ENCODE measurements around the gene FOXA1.

The FOXA1 gene

DNA sequence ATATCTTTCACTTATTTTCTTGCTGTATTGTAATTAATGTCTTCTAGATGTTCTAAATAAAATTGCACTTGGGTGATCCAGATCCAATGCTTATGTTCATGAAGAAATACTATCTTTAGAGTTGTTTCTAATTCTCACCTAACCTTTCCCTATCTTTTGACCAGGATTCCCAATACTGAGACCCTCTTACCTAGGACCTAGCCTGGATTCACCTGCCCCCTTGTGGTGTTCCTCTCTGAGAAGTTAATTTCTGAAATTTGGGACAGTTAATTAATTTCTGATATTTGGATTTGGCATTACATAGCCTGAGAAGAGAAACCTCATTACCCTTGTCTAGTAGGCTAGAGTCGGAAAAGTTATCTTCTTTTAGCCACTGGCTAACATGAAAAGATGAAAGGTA is 29.5 kb downstream of the FOXA1 start:
- no peak for TF ChIP-seq REST (IDR thresholded peaks at IDR 0.05; ENCODE audit: insufficient read depth in 1 of 2, low read depth in 2 of 2, low read length in 2 of 2)
- TF ChIP-seq POLR2AphosphoS5 (IDR thresholded peaks at IDR 0.05; ENCODE audit: low read depth, low read length) = no peak
- TF ChIP-seq FOXP2 (optimal IDR thresholded peaks at IDR 0.05; ENCODE audit: borderline replicate concordance, extremely low read depth, extremely low read length, insufficient read depth) = no peak
- no peak for TF ChIP-seq SIN3A (IDR thresholded peaks at IDR 0.05; ENCODE audit: borderline replicate concordance, insufficient read depth, low read length)
- TF ChIP-seq TAF1 (IDR thresholded peaks at IDR 0.05; ENCODE audit: borderline replicate concordance, insufficient read depth, low read length) = no peak

DNA sequence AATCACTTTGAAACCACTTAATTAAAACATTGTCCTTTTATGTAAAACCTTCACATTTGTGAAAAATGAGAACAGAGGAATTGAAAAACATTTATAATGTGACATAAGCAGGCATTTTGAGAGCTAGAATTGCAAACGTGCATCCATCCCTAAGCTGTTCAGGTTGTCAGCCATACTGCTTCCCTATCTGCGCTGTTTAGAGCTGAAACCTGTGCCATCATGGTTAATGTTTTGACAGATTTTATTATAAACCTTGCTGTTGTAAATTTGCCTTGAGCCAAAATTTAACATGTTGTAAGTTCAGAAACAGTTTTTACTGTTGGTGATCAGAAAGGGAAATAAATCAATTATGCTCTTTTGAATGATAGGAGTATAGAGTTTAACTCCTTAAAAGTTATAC is 31.9 kb downstream of the FOXA1 start:
- TF ChIP-seq REST (IDR thresholded peaks at IDR 0.05; ENCODE audit: insufficient read depth in 1 of 2, low read depth in 2 of 2, low read length in 2 of 2) = no peak
- no peak for TF ChIP-seq SIN3A (IDR thresholded peaks at IDR 0.05; ENCODE audit: borderline replicate concordance, insufficient read depth, low read length)
- no peak for TF ChIP-seq FOXP2 (optimal IDR thresholded peaks at IDR 0.05; ENCODE audit: borderline replicate concordance, extremely low read depth, extremely low read length, insufficient read depth)
- no peak for TF ChIP-seq TAF1 (IDR thresholded peaks at IDR 0.05; ENCODE audit: borderline replicate concordance, insufficient read depth, low read length)
- TF ChIP-seq POLR2AphosphoS5 (IDR thresholded peaks at IDR 0.05; ENCODE audit: low read depth, low read length) = no peak

- TF ChIP-seq POLR2AphosphoS5 (IDR thresholded peaks at IDR 0.05; ENCODE audit: low read depth, low read length) (no peak), SIN3A (IDR thresholded peaks at IDR 0.05; ENCODE audit: borderline replicate concordance, insufficient read depth, low read length) (no peak), REST (IDR thresholded peaks at IDR 0.05; ENCODE audit: insufficient read depth in 1 of 2, low read depth in 2 of 2, low read length in 2 of 2) (no peak), FOXP2 (optimal IDR thresholded peaks at IDR 0.05; ENCODE audit: borderline replicate concordance, extremely low read depth, extremely low read length, insufficient read depth) (no peak), TAF1 (IDR thresholded peaks at IDR 0.05; ENCODE audit: borderline replicate concordance, insufficient read depth, low read length) (no peak)
Measured at GRCh38 chr14:37559386-37559785, 35.7 kb downstream of the FOXA1 start.

GRCh38 chr14:37558740-37559139 is 36.3 kb downstream of the FOXA1 start:
- TF ChIP-seq REST (IDR thresholded peaks at IDR 0.05; ENCODE audit: insufficient read depth in 1 of 2, low read depth in 2 of 2, low read length in 2 of 2) (no peak), TAF1 (IDR thresholded peaks at IDR 0.05; ENCODE audit: borderline replicate concordance, insufficient read depth, low read length) (no peak), SIN3A (IDR thresholded peaks at IDR 0.05; ENCODE audit: borderline replicate concordance, insufficient read depth, low read length) (no peak), POLR2AphosphoS5 (IDR thresholded peaks at IDR 0.05; ENCODE audit: low read depth, low read length) (no peak), FOXP2 (optimal IDR thresholded peaks at IDR 0.05; ENCODE audit: borderline replicate concordance, extremely low read depth, extremely low read length, insufficient read depth) (no peak)
